WTC11 (cell line): Measurements from ENCODE around the gene PRRC2C.

ENCODE experiments used
- GABPB1 ChIP-seq: sonication (generic); formaldehyde crosslinking; IDR thresholded peaks from 2 replicates; pipeline ENCODE4 v1.8.1; 2023; ENCODE audit warnings: mild to moderate bottlenecking, missing genetic modification reagents
- NFATC4 ChIP-seq: fragments of 250-450 bp; sonication (Bioruptor Pico); IDR thresholded peaks from 2 replicates; pipeline ENCODE4 v1.9.0; 2021; ENCODE audit warnings: mild to moderate bottlenecking
- RELA ChIP-seq: sonication (generic); formaldehyde crosslinking; IDR thresholded peaks from 2 replicates; pipeline ENCODE4 v1.8.1; 2022; ENCODE audit warnings: missing genetic modification reagents, mild to moderate bottlenecking, borderline replicate concordance
- SMAD3 ChIP-seq: sonication (generic); formaldehyde crosslinking; IDR thresholded peaks from 2 replicates; pipeline ENCODE4 v1.8.0; 2022; ENCODE audit warnings: missing genetic modification reagents, mild to moderate bottlenecking, borderline replicate concordance
- TCF7 ChIP-seq: sonication (generic); formaldehyde crosslinking; IDR thresholded peaks from 2 replicates; pipeline ENCODE4 v1.8.0; 2022; ENCODE audit warnings: mild to moderate bottlenecking, low read depth, missing genetic modification reagents, moderate library complexity
- TP53 ChIP-seq: sonication (generic); formaldehyde crosslinking; IDR thresholded peaks from 2 replicates; pipeline ENCODE4 v1.8.1; 2023; ENCODE audit warnings: mild to moderate bottlenecking, missing genetic modification reagents
- TF ChIP-seq, protein P1 (sequence below): sonication (generic); formaldehyde crosslinking; IDR thresholded peaks from 2 replicates; pipeline ENCODE4 v1.8.0; 2022; ENCODE audit warnings: mild to moderate bottlenecking, missing genetic modification reagents
- TF ChIP-seq, protein P2 (sequence below): fragments of 200-600 bp; IDR thresholded peaks from 2 replicates; pipeline ENCODE4 v1.8.0; 2022; ENCODE audit warnings: antibody characterized with exemption
- TF ChIP-seq, protein P3 (sequence below): sonication (generic); formaldehyde crosslinking; IDR thresholded peaks from 2 replicates; pipeline ENCODE4 v1.8.1; 2023; ENCODE audit warnings: mild to moderate bottlenecking, missing genetic modification reagents, moderate library complexity
- TF ChIP-seq, protein P4 (sequence below): fragments of 250-450 bp; sonication (Bioruptor Pico); IDR thresholded peaks from 2 replicates; pipeline ENCODE4 v1.8.0; 2021; ENCODE audit warnings: mild to moderate bottlenecking
- TF ChIP-seq, protein P5 (sequence below): sonication (generic); formaldehyde crosslinking; IDR thresholded peaks from 2 replicates; pipeline ENCODE4 v1.8.0; 2022; ENCODE audit warnings: mild to moderate bottlenecking, missing genetic modification reagents
- TF ChIP-seq, protein P6 (sequence below): sonication (generic); formaldehyde crosslinking; IDR thresholded peaks from 2 replicates; pipeline ENCODE4 v1.8.1; 2023; ENCODE audit warnings: mild to moderate bottlenecking, missing genetic modification reagents, moderate library complexity
- TF ChIP-seq, protein P7 (sequence below): sonication (generic); formaldehyde crosslinking; IDR thresholded peaks from 2 replicates; pipeline ENCODE4 v1.8.1; 2023; ENCODE audit warnings: mild to moderate bottlenecking, missing genetic modification reagents

DNA sequence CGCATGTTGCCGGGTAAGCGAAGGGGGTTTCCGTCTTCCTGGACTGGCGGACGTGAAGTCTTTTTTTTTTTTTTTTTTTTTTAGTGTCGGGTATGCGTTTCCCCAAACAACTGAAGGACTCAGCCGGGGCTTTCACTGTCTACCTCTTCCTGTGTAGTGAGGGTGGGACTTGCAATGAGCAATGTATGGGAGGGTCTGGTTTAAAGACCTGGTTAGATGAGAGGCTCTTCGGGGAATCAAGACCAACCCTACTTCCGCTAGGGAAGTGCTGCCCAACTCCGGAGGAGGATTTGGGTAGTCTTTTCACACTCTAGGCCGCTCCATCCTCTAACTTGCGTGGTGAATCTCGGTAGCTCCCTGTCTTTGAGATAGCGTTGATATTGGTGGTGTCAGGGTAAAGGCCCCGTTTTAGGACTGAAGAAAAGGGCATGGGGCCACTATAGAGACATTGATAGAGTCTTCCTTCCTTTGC lies 754 bp downstream of the PRRC2C start:
- TF ChIP-seq, protein P1, sequence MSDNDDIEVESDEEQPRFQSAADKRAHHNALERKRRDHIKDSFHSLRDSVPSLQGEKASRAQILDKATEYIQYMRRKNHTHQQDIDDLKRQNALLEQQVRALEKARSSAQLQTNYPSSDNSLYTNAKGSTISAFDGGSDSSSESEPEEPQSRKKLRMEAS (CRISPR knock-in tag), result no peak
- no peak for TF ChIP-seq GABPB1 (CRISPR knock-in tag)
- TF ChIP-seq, protein P2, sequence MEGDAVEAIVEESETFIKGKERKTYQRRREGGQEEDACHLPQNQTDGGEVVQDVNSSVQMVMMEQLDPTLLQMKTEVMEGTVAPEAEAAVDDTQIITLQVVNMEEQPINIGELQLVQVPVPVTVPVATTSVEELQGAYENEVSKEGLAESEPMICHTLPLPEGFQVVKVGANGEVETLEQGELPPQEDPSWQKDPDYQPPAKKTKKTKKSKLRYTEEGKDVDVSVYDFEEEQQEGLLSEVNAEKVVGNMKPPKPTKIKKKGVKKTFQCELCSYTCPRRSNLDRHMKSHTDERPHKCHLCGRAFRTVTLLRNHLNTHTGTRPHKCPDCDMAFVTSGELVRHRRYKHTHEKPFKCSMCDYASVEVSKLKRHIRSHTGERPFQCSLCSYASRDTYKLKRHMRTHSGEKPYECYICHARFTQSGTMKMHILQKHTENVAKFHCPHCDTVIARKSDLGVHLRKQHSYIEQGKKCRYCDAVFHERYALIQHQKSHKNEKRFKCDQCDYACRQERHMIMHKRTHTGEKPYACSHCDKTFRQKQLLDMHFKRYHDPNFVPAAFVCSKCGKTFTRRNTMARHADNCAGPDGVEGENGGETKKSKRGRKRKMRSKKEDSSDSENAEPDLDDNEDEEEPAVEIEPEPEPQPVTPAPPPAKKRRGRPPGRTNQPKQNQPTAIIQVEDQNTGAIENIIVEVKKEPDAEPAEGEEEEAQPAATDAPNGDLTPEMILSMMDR, result no peak
- TF ChIP-seq TCF7 (CRISPR knock-in tag), result no peak
- no peak for TF ChIP-seq RELA
- TF ChIP-seq, protein P3, sequence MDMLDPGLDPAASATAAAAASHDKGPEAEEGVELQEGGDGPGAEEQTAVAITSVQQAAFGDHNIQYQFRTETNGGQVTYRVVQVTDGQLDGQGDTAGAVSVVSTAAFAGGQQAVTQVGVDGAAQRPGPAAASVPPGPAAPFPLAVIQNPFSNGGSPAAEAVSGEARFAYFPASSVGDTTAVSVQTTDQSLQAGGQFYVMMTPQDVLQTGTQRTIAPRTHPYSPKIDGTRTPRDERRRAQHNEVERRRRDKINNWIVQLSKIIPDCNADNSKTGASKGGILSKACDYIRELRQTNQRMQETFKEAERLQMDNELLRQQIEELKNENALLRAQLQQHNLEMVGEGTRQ, result no peak
- TF ChIP-seq, protein P4, sequence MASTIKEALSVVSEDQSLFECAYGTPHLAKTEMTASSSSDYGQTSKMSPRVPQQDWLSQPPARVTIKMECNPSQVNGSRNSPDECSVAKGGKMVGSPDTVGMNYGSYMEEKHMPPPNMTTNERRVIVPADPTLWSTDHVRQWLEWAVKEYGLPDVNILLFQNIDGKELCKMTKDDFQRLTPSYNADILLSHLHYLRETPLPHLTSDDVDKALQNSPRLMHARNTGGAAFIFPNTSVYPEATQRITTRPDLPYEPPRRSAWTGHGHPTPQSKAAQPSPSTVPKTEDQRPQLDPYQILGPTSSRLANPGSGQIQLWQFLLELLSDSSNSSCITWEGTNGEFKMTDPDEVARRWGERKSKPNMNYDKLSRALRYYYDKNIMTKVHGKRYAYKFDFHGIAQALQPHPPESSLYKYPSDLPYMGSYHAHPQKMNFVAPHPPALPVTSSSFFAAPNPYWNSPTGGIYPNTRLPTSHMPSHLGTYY, result no peak
- TF ChIP-seq, protein P5, sequence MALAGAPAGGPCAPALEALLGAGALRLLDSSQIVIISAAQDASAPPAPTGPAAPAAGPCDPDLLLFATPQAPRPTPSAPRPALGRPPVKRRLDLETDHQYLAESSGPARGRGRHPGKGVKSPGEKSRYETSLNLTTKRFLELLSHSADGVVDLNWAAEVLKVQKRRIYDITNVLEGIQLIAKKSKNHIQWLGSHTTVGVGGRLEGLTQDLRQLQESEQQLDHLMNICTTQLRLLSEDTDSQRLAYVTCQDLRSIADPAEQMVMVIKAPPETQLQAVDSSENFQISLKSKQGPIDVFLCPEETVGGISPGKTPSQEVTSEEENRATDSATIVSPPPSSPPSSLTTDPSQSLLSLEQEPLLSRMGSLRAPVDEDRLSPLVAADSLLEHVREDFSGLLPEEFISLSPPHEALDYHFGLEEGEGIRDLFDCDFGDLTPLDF (CRISPR knock-in tag), result no peak
- TF ChIP-seq, protein P6, sequence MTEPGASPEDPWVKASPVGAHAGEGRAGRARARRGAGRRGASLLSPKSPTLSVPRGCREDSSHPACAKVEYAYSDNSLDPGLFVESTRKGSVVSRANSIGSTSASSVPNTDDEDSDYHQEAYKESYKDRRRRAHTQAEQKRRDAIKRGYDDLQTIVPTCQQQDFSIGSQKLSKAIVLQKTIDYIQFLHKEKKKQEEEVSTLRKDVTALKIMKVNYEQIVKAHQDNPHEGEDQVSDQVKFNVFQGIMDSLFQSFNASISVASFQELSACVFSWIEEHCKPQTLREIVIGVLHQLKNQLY (CRISPR knock-in tag), result no peak
- no peak for TF ChIP-seq TP53 (CRISPR knock-in tag)
- TF ChIP-seq, protein P7, sequence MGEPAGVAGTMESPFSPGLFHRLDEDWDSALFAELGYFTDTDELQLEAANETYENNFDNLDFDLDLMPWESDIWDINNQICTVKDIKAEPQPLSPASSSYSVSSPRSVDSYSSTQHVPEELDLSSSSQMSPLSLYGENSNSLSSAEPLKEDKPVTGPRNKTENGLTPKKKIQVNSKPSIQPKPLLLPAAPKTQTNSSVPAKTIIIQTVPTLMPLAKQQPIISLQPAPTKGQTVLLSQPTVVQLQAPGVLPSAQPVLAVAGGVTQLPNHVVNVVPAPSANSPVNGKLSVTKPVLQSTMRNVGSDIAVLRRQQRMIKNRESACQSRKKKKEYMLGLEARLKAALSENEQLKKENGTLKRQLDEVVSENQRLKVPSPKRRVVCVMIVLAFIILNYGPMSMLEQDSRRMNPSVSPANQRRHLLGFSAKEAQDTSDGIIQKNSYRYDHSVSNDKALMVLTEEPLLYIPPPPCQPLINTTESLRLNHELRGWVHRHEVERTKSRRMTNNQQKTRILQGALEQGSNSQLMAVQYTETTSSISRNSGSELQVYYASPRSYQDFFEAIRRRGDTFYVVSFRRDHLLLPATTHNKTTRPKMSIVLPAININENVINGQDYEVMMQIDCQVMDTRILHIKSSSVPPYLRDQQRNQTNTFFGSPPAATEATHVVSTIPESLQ (CRISPR knock-in tag), result no peak
- no peak for TF ChIP-seq NFATC4 (CRISPR knock-in tag)
- TF ChIP-seq SMAD3 (CRISPR knock-in tag), result no peak
